ENCODE measurements around the gene FSTL3. TPM values are rescaled to one million over a fixed set of nuclear protein-coding genes. Genes with fewer than 3 reads are reported as not detected.
"Not testable (repeated sequence)": the region's sequence is repeated elsewhere in the genome, so short reads cannot be mapped to it uniquely, and the experiment has no call there.

Gene FSTL3
- total and polyA plus RNA-seq, 12 donors = 87.4 to 464 (median 176) TPM

DNA sequence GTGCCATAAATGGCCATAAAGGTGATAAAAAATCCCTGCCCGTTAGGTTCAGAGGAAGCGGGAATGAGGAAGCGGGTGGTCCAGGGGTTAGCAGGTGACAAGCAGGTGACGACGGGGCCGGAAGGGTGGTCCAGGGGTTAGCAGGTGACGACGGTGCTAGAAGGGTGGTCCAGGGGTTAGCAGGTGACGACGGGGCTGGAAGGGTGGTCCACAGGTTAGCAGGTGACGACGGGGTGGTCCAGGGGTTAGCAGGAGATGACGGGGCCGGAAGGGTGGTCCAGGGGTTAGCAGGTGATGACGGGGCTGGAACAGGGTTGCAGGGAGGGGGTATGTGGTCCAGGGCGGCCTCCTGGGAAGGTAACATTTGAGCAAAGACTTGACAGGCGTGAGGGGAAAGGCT lies 12.8 kb downstream of the FSTL3 start:
- no peak for DNase-seq
- 82 to 91% (median 85%) methylated on average over 17 of the region's 17 CpGs for WGBS, 4 donors
- no peaks in the 10 kb centered on the region for H3K4me1 ChIP-seq (replicated peaks in 1 of 2)
- H3K27ac ChIP-seq = no peak overlapping the region
- H3K4me3 ChIP-seq = no peak overlapping the region
- H3K27me3 ChIP-seq = no peaks in the 10 kb centered on the region
- no peaks in the 10 kb centered on the region for H3K36me3 ChIP-seq (replicated peaks in 1 of 2)
- intact Hi-C loops (cut with DNase I) = no loop called here
- H3K9me3 ChIP-seq (replicated peaks in 1 of 3) = no peaks in the 10 kb centered on the region
- TF ChIP-seq POLR2A (IDR thresholded peaks at IDR 0.05) = no peak
- TF ChIP-seq, protein P1, sequence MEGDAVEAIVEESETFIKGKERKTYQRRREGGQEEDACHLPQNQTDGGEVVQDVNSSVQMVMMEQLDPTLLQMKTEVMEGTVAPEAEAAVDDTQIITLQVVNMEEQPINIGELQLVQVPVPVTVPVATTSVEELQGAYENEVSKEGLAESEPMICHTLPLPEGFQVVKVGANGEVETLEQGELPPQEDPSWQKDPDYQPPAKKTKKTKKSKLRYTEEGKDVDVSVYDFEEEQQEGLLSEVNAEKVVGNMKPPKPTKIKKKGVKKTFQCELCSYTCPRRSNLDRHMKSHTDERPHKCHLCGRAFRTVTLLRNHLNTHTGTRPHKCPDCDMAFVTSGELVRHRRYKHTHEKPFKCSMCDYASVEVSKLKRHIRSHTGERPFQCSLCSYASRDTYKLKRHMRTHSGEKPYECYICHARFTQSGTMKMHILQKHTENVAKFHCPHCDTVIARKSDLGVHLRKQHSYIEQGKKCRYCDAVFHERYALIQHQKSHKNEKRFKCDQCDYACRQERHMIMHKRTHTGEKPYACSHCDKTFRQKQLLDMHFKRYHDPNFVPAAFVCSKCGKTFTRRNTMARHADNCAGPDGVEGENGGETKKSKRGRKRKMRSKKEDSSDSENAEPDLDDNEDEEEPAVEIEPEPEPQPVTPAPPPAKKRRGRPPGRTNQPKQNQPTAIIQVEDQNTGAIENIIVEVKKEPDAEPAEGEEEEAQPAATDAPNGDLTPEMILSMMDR (IDR thresholded peaks at IDR 0.05) = no peak

DNA sequence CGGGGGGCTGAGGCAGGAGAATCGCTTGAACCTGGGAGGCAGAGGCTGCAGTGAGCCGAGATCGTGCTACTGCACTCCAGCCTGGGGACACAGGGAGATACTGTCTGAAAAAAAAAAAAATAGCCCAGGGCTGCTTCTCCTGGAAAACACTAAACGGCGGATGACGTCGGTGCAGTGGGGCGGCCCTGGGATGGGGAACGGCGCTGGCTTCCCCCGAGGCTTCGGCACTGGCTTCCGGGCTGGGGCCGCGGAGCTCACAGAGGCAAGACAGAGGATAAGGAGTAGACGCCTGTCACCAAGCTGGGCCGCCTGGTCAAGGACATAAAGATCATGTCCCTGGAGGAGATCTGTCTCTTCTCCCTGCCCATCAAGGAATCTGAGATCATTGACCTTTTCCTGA lies 14.0 kb downstream of the FSTL3 start:
- Histone ChIP-seq H3K27ac (no peak overlapping the region), H3K4me1 (replicated peaks in 1 of 2) (no peaks in the 10 kb centered on the region), H3K27me3 (peaks cover 8% of the 10 kb centered on the region), H3K9me3 (replicated peaks in 1 of 3) (no peaks in the 10 kb centered on the region), H3K36me3 (replicated peaks in 1 of 2) (no peaks in the 10 kb centered on the region), H3K4me3 (no peak overlapping the region)
- intact Hi-C loops (cut with DNase I) = no loop called here
- WGBS, 4 donors = 45 to 67% (median 50%) methylated on average over 17 to 18 of the region's 18 CpGs
- DNase-seq = peak in 1 of 7 donors; percentile 60
- TF ChIP-seq, protein P1 (IDR thresholded peaks at IDR 0.05) = no peak
- TF ChIP-seq POLR2A (IDR thresholded peaks at IDR 0.05) = no peak

DNA sequence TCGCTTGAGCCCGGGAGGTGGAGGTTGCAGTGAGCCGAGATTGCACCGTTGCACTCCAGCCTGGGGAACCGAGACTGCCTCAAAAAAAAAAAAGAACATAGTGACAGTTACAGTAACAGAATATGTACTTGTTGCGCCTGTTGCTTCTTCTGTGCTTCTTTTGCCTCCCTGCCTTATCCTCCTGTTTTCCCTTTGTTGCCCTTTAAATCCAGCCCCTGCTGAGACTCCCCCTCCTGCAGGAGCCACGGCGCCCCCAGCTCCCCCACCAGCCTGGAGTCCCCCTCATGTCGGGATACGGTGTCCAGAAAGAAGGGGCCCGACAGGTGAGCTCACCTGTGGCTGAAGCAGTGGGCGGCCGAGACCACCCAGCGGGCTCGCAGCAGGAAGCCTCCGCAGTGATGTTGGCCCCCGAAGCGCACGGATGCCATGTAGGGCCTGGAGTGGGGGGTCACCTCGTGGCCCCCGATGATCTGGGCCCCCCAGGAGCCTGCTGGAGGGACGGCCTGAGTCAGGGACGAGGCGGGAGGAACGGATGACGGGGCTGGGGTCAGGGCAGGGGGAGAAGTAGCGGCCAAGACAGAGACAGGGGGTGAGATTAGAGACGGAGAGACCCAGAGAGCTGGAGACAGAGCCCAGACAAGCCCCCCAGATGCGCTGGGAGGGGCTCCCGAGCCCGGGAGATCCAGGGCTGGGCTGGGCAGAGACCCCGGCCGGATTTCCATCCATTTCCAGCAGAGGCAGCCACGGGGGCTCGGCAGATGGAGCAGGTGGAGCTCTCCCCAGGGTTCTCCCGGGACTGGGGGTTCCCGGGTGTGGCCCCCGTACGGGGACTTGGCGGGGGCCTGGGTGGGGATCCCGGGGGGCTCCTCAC lies 18.5 kb downstream of the FSTL3 start:
- intact Hi-C loops (cut with DNase I) = no loop called here
- DNase-seq = no peak
- no peaks in the 10 kb centered on the region for H3K9me3 ChIP-seq (replicated peaks in 1 of 3)
- H3K4me3 ChIP-seq = no peak overlapping the region
- H3K27ac ChIP-seq = no peak overlapping the region
- H3K36me3 ChIP-seq (replicated peaks in 1 of 2) = no peaks in the 10 kb centered on the region
- WGBS, 4 donors = 35 to 69% (median 44%) methylated on average over 14 to 41 of the region's 41 CpGs
- TF ChIP-seq POLR2A (IDR thresholded peaks at IDR 0.05) = no peak
- TF ChIP-seq, protein P1 (IDR thresholded peaks at IDR 0.05) = no peak
- H3K27me3 ChIP-seq = peaks cover 15% of the 10 kb centered on the region
- no peaks in the 10 kb centered on the region for H3K4me1 ChIP-seq (replicated peaks in 1 of 2)

DNA sequence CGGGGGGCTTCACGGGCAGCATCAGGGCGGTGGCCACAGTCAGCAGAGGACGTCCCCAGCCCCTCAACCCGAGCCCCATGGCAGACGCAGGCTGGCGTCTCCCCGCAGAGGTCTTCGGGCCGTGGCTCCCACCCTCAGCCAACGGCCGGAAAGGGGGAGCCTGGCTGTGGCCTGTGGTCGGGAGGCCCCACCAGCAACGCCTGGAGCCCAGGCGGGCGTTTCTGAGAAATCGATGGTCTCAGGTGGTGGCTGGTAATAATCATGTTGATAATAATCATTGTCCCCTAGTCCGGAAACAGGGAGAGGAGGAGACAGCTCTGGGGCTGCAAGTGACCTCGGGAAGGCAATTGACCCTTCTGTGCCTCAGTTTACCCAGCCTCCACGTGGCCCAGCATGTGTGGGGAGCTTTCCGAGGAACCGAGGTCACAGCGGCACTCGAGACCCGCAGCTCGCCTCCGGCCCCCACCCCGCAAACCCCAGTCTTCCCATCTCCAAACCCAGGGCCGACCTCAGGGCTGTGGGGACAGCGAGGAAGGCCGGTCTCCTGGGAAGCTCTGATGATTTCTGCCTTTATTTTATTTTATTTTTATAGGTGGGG lies 19.3 kb downstream of the FSTL3 start, which contains the start of gene PRSS57:
TSS of gene PRSS57 (minus strand) at position 101 of the 598 bp plus-strand sequence. CDS start at position 79, 22 bp downstream.
- TF ChIP-seq POLR2A (IDR thresholded peaks at IDR 0.05) = no peak
- TF ChIP-seq, protein P1 (IDR thresholded peaks at IDR 0.05) = no peak
- H3K27ac ChIP-seq = no peak within 1 kb of the TSS
- H3K4me3 ChIP-seq = no peak within 1 kb of the TSS
- H3K4me1 ChIP-seq (replicated peaks in 1 of 2) = no peaks in the 10 kb centered on the region
- WGBS, 4 donors = 51 to 74% (median 62%) methylated on average over 3 to 31 of the region's 31 CpGs
- no peaks in the 10 kb centered on the region for H3K36me3 ChIP-seq (replicated peaks in 1 of 2)
- no peaks in the 10 kb centered on the region for H3K9me3 ChIP-seq (replicated peaks in 1 of 3)
- H3K27me3 ChIP-seq = peaks cover 15% of the 10 kb centered on the region
- no peak for DNase-seq
- intact Hi-C loops (cut with DNase I) = no loop called here

DNA sequence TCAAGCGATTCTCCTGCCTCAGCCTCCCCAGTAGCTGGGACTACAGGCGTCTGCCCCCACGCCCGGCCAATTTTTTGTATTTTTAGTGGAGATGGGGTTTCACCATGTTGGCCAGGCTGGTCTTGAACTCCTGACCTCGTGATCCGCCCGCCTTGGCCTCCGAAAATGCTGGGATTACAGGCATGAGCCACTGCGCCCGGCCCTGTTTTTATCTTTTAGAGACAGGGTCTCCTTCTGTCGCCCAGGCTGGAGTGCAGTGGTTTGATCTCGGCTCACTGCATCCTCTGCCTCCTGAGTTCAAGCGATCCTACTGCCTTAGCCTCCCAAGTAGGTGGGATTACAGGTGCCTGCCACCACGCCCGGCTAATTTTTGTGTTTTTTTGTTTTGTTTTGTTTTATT lies 22.3 kb downstream of the FSTL3 start:
- H3K27ac ChIP-seq = not testable (repeated sequence)
- 78 to 88% (median 80%) methylated on average over 15 of the region's 15 CpGs for WGBS, 4 donors
- peaks cover 15% of the 10 kb centered on the region for H3K27me3 ChIP-seq

More for the DNA sequence above, 22.3 kb downstream of the FSTL3 start:
- H3K9me3 ChIP-seq (replicated peaks in 1 of 3); DNase-seq; H3K4me1 ChIP-seq (replicated peaks in 1 of 2); intact Hi-C loops (cut with DNase I); H3K36me3 ChIP-seq (replicated peaks in 1 of 2); H3K4me3 ChIP-seq: not testable (repeated sequence)
